Activated naive CD4-positive, alpha-beta T cell treated with anti-CD3 and anti-CD28 coated beads, Interleukin-2, amount 50 U/mL, for 72 hours (primary cell): ENCODE results near the gene WDR27. TPM values are rescaled to one million over a fixed set of nuclear protein-coding genes. Genes with fewer than 3 reads are reported as not detected.

Experiments
- ATAC-seq, 2 donors: fragments of 150-1000 bp; cut with Tn5 transposase; 2 replicates each; pipeline ENCODE4 v1.10.0; 2021; ENCODE audit warnings: mild to moderate bottlenecking in 2 of 2, moderate library complexity in 2 of 2
- DNase-seq, 2 donors: peaks; one replicate each; pipeline ENCODE4 v3.0.0; 2021 to 2022; ENCODE audit warnings: low spot score in 2 of 2
- H3K27ac Mint-ChIP-seq, 2 donors: one replicate each; pipeline ENCODE4 v1.8.0; 2022; ENCODE audit warnings: mild to moderate bottlenecking in 2 of 2, mixed read lengths in 2 of 2
- H3K36me3 Mint-ChIP-seq, 2 donors: one replicate each; pipeline ENCODE4 v1.8.0; 2022; ENCODE audit warnings: mixed read lengths in 2 of 2
- H3K9me3 Mint-ChIP-seq, 2 donors: one replicate each; pipeline ENCODE4 v1.8.0; 2022; ENCODE audit warnings: mixed read lengths in 2 of 2
- total RNA-seq, 2 donors: library from RNA; stranded (reverse); gene quantifications; one replicate each; pipeline ENCODE4 v1.2.3, GENCODE V29; 2022

Gene WDR27
- total RNA-seq, 2 donors from 2014 or later = 28.9 to 48.1 TPM

- ATAC-seq (no peak), DNase-seq (no peak)
- H3K36me3 Mint-ChIP-seq = peaks cover 10 to 11% of the 10 kb centered on the region in 2 donors
- no peaks in the 10 kb centered on the region for H3K9me3 Mint-ChIP-seq
- H3K27ac Mint-ChIP-seq = no peak overlapping the region
Observed at GRCh38 chr6:169577974-169578373, 123.9 kb downstream of the WDR27 start.

- DNase-seq (no peak), ATAC-seq (no peak)
- H3K36me3 Mint-ChIP-seq = peaks cover 5 to 10% of the 10 kb centered on the region in 2 donors
- H3K9me3 Mint-ChIP-seq = no peaks in the 10 kb centered on the region
- H3K27ac Mint-ChIP-seq = no peak overlapping the region
Observed at GRCh38 chr6:169577236-169577635, 124.6 kb downstream of the WDR27 start.

- no peak for DNase-seq
- no peak for ATAC-seq
- Mint-ChIP-seq H3K36me3 (peaks cover 4 to 5% of the 10 kb centered on the region in 2 donors), H3K27ac (no peak overlapping the region), H3K9me3 (no peaks in the 10 kb centered on the region)
Observed at GRCh38 chr6:169575821-169576220, 126.0 kb downstream of the WDR27 start.

- DNase-seq (no peak), ATAC-seq (no peak)
- H3K9me3 Mint-ChIP-seq = no peaks in the 10 kb centered on the region
- H3K27ac Mint-ChIP-seq = no peak overlapping the region
- H3K36me3 Mint-ChIP-seq = peaks cover 4 to 5% of the 10 kb centered on the region in 2 donors
Observed at GRCh38 chr6:169575365-169575764, 126.5 kb downstream of the WDR27 start.

- H3K27ac Mint-ChIP-seq = no peak overlapping the region
- ATAC-seq (no peak), DNase-seq (no peak)
- H3K36me3 Mint-ChIP-seq = peaks cover 8 to 11% of the 10 kb centered on the region in 2 donors
- H3K9me3 Mint-ChIP-seq = no peaks in the 10 kb centered on the region
Observed at GRCh38 chr6:169574420-169574819, 127.4 kb downstream of the WDR27 start.

GRCh38 chr6:169573883-169574282 lies 127.9 kb downstream of the WDR27 start:
- no peak for DNase-seq
- H3K9me3 Mint-ChIP-seq = no peaks in the 10 kb centered on the region
- no peak for ATAC-seq
- H3K27ac Mint-ChIP-seq = no peak overlapping the region
- H3K36me3 Mint-ChIP-seq = peaks cover 8 to 11% of the 10 kb centered on the region in 2 donors

- ATAC-seq = no peak
- no peaks in the 10 kb centered on the region for H3K9me3 Mint-ChIP-seq
- no peak for DNase-seq
- H3K36me3 Mint-ChIP-seq = peaks cover 4 to 12% of the 10 kb centered on the region in 2 donors
- no peak overlapping the region for H3K27ac Mint-ChIP-seq
Observed at GRCh38 chr6:169571123-169571962, 130.5 kb downstream of the WDR27 start.

GRCh38 chr6:169568314-169569087 lies 133.3 kb downstream of the WDR27 start:
- peak in 1 of 2 donors; percentile 50 for ATAC-seq
- no peak overlapping the region for H3K27ac Mint-ChIP-seq
- DNase-seq = no peak
- no peaks in the 10 kb centered on the region for H3K9me3 Mint-ChIP-seq
- H3K36me3 Mint-ChIP-seq = peaks cover 4 to 12% of the 10 kb centered on the region in 2 donors

- Mint-ChIP-seq H3K36me3 (peaks cover 10 to 14% of the 10 kb centered on the region in 2 donors), H3K27ac (no peak overlapping the region), H3K9me3 (no peaks in the 10 kb centered on the region)
- no peak for ATAC-seq
- DNase-seq = no peak
Observed at GRCh38 chr6:169567819-169568218, 134.0 kb downstream of the WDR27 start.

- DNase-seq = no peak
- Mint-ChIP-seq H3K27ac (no peak overlapping the region), H3K36me3 (peaks cover 16 to 20% of the 10 kb centered on the region in 2 donors), H3K9me3 (peaks cover 0 to 5% of the 10 kb centered on the region in 2 donors)
- no peak for ATAC-seq
Observed at GRCh38 chr6:169566961-169567750, 134.7 kb downstream of the WDR27 start.

GRCh38 chr6:169566319-169566718 lies 135.5 kb downstream of the WDR27 start:
- H3K9me3 Mint-ChIP-seq = peaks cover 0 to 6% of the 10 kb centered on the region in 2 donors
- DNase-seq (no peak), ATAC-seq (no peak)
- peaks cover 25% of the 10 kb centered on the region in 2 donors for H3K36me3 Mint-ChIP-seq
- H3K27ac Mint-ChIP-seq = no peak overlapping the region

- ATAC-seq = no peak
- H3K9me3 Mint-ChIP-seq = peaks cover 0 to 11% of the 10 kb centered on the region in 2 donors
- H3K27ac Mint-ChIP-seq = no peak overlapping the region
Observed at GRCh38 chr6:169564453-169565240, 137.2 kb downstream of the WDR27 start.

GRCh38 chr6:169561665-169562064 lies 140.2 kb downstream of the WDR27 start:
- DNase-seq (no peak), ATAC-seq (no peak)
- Mint-ChIP-seq H3K27ac (no peak overlapping the region), H3K36me3 (peaks cover 35 to 46% of the 10 kb centered on the region in 2 donors), H3K9me3 (peaks cover 0 to 11% of the 10 kb centered on the region in 2 donors)

More at GRCh38 chr6:169564453-169565240, 137.2 kb downstream of the WDR27 start:
- DNase-seq = no peak
- peaks cover 32 to 34% of the 10 kb centered on the region in 2 donors for H3K36me3 Mint-ChIP-seq

- no peak overlapping the region for H3K27ac Mint-ChIP-seq
- peaks cover 0 to 11% of the 10 kb centered on the region in 2 donors for H3K9me3 Mint-ChIP-seq
- peaks cover 35 to 46% of the 10 kb centered on the region in 2 donors for H3K36me3 Mint-ChIP-seq
- no peak for ATAC-seq
- DNase-seq = no peak
Observed at GRCh38 chr6:169559592-169559991, 142.2 kb downstream of the WDR27 start.

- H3K27ac Mint-ChIP-seq = no peak overlapping the region
- ATAC-seq = no peak
- H3K9me3 Mint-ChIP-seq = peaks cover 0 to 11% of the 10 kb centered on the region in 2 donors
- no peak for DNase-seq
- H3K36me3 Mint-ChIP-seq = peaks cover 35 to 46% of the 10 kb centered on the region in 2 donors
Observed at GRCh38 chr6:169558774-169559441, 142.9 kb downstream of the WDR27 start.
